Cardiac septum (tissue), 1 donor: Measurements from ENCODE around the gene KIAA0513. TPM values are rescaled to one million over a fixed set of nuclear protein-coding genes. Genes with fewer than 3 reads are reported as not detected.

ENCODE experiments used
- DNase-seq: peaks from one replicate; pipeline ENCODE4 v3.0.0-alpha.2; 2020; ENCODE audit warnings: low spot score
- intact Hi-C: fragments of 100-400 bp; cut with DNase I; formaldehyde crosslinking; loops from one replicate; pipeline ENCODE4 v1.14.0; 2022
- total RNA-seq: library from RNA; stranded (reverse); fragmentation: NEBNext Ultra II Directional; extraction: Animal tissue kit (Norgen Biotek cat#: 25700); gene quantifications from one replicate; pipeline ENCODE4 v1.2.1, GENCODE V29; 2021
- donor health status: DM: no; HTN: no; CAD: no.

Gene KIAA0513
- total RNA-seq, 1 donor from 2014 or later: 8.3 TPM

- no peak for DNase-seq
- intact Hi-C loops: no loop called here
These were observed 110.7 kb downstream of the KIAA0513 start for GRCh38 chr16:85138073-85138824.

- no peak for DNase-seq
These were observed 111.4 kb downstream of the KIAA0513 start for GRCh38 chr16:85138825-85139627.

GRCh38 chr16:85139881-85140339 is 112.3 kb downstream of the KIAA0513 start:
- intact Hi-C loops: no loop called here
- DNase-seq: no peak

More at GRCh38 chr16:85138825-85139627, 111.4 kb downstream of the KIAA0513 start:
- intact Hi-C loops: no loop called here

- intact Hi-C loops: no loop called here
- DNase-seq: no peak
These were observed 112.9 kb downstream of the KIAA0513 start for GRCh38 chr16:85140455-85141012.

- intact Hi-C loops: no loop called here
- DNase-seq: no peak
These were observed 114.0 kb downstream of the KIAA0513 start for GRCh38 chr16:85141491-85142128.

GRCh38 chr16:85142129-85142513 is 114.5 kb downstream of the KIAA0513 start:
- DNase-seq: no peak
- intact Hi-C loops: no loop called here

- DNase-seq: no peak
- intact Hi-C loops: no loop called here
These were observed 115.2 kb downstream of the KIAA0513 start for GRCh38 chr16:85142771-85143211.

Other genes starting within 250 kb of the KIAA0513 start
- 16.3 TPM for gene CRISPLD2, start 207.8 kb upstream of the KIAA0513 start, total RNA-seq
- gene ZDHHC7, start 16.3 kb upstream of the KIAA0513 start, total RNA-seq: 43.7 TPM
- not detected for gene CIBAR2, start 84.7 kb downstream of the KIAA0513 start, total RNA-seq